SJSA1 (cell line): ENCODE results near the gene TMEFF1. TPM values are rescaled to one million over a fixed set of nuclear protein-coding genes. Genes with fewer than 3 reads are reported as not detected.
"Not testable (repeated sequence)": the region's sequence is repeated elsewhere in the genome, so short reads cannot be mapped to it uniquely, and the experiment has no call there.

ENCODE experiments used
- DNase-seq, 2 experiments: peaks; one replicate each; pipeline ENCODE4 v3.0.0-alpha.2; 2015 to 2020; ENCODE audit warnings: low spot score in 2 of 2, low read depth in 1 of 2
- H3K27ac ChIP-seq: fragments of 250-450 bp; sonication (Bioruptor Pico); 2 replicates; pipeline ENCODE4 v1.5.1; 2020; ENCODE audit warnings: mild to moderate bottlenecking, moderate library complexity
- H3K27me3 ChIP-seq: fragments of 250-450 bp; sonication (Bioruptor Pico); replicated peaks from 2 replicates; pipeline ENCODE4 v1.5.1; 2020; ENCODE audit warnings: mild to moderate bottlenecking, moderate library complexity
- H3K36me3 ChIP-seq: fragments of 250-450 bp; sonication (Bioruptor Pico); 2 replicates; pipeline ENCODE4 v1.5.1; 2020; ENCODE audit warnings: mild to moderate bottlenecking
- H3K4me1 ChIP-seq: fragments of 250-450 bp; sonication (Bioruptor Pico); replicated peaks from 2 replicates; pipeline ENCODE4 v1.6.1; 2021; ENCODE audit warnings: mild to moderate bottlenecking
- H3K4me3 ChIP-seq: fragments of 250-450 bp; sonication (Bioruptor Pico); 2 replicates; pipeline ENCODE4 v1.5.1; 2020; ENCODE audit warnings: mild to moderate bottlenecking
- H3K9me3 ChIP-seq: fragments of 250-450 bp; sonication (Bioruptor Pico); replicated peaks from 2 replicates; pipeline ENCODE4 v1.5.1; 2020; ENCODE audit warnings: mild to moderate bottlenecking
- total RNA-seq: library from RNA; depleted of rRNA; stranded (reverse); fragments of >200 nt; shearing (Covaris generic); gene quantifications from 2 replicates; pipeline ENCODE4 v1.2.3, GENCODE V29; 2014

TMEFF1 gene
- total RNA-seq, 1 experiment from 2014 or later = 9.3 TPM

- no peaks in the 10 kb centered on the region for H3K4me1 ChIP-seq
- DNase-seq = no peak
- no peaks in the 10 kb centered on the region for H3K36me3 ChIP-seq
Measured at GRCh38 chr9:100486479-100487176, 13.7 kb downstream of the TMEFF1 start.

DNA sequence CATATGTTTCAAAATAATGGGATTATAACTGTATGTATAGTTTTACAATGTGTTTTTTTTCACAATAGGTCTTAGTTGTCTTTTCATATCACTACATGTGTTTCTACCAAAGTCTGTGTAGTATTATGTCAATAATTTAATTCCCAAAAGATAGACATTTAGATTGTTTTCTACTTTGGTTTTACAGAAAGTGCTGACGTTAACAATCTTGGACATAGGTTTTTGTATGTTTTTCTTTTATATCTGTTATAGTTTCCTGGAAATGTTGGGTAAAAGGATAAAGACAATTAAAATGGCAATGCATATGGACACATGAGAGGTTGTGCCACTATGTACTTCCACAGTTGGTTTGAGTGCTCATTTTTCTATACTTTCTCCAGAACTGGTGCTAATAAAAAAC, 15.2 kb downstream of the TMEFF1 start:
- 0 out of 2 replicates have a peak, but pooled peaks cover 3% of the 10 kb centered on the region for H3K4me1 ChIP-seq
- no peaks in the 10 kb centered on the region for H3K27me3 ChIP-seq
- no peak overlapping the region for H3K4me3 ChIP-seq
- no peaks in the 10 kb centered on the region for H3K9me3 ChIP-seq
- no peaks in the 10 kb centered on the region for H3K36me3 ChIP-seq
- no peak overlapping the region for H3K27ac ChIP-seq
- DNase-seq = no peak

More at GRCh38 chr9:100486479-100487176, 13.7 kb downstream of the TMEFF1 start:
- Histone ChIP-seq H3K27ac (no peak overlapping the region), H3K4me3 (no peak overlapping the region), H3K9me3 (no peaks in the 10 kb centered on the region), H3K27me3 (no peaks in the 10 kb centered on the region)

GRCh38 chr9:100489836-100490235, 16.9 kb downstream of the TMEFF1 start:
- H3K36me3 ChIP-seq = no peaks in the 10 kb centered on the region
- no peaks in the 10 kb centered on the region for H3K9me3 ChIP-seq
- no peak overlapping the region for H3K4me3 ChIP-seq
- no peak overlapping the region for H3K27ac ChIP-seq
- no peaks in the 10 kb centered on the region for H3K27me3 ChIP-seq
- 0 out of 2 replicates have a peak, but pooled peaks cover 3% of the 10 kb centered on the region for H3K4me1 ChIP-seq
- no peak for DNase-seq

DNA sequence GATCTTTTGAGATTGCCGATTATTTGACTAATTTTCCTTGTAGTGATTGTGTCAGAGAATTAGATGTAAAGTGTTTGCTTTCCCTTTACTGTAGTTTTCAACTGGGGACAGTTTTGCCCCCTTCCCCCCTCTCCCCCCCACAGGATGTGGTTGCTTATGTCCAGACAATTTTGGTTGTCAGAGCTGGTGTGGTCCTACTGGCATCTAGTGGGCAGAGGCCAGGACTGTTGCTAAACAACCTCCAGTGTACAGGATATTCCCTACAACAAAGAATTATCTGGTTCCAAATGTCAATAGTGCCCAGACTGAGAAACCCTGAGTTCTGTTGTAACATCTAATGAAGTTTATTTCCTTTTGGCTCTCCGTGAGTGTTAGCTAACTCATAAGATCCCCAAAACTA, 20.0 kb downstream of the TMEFF1 start:
- H3K27ac ChIP-seq = no peak overlapping the region

DNA sequence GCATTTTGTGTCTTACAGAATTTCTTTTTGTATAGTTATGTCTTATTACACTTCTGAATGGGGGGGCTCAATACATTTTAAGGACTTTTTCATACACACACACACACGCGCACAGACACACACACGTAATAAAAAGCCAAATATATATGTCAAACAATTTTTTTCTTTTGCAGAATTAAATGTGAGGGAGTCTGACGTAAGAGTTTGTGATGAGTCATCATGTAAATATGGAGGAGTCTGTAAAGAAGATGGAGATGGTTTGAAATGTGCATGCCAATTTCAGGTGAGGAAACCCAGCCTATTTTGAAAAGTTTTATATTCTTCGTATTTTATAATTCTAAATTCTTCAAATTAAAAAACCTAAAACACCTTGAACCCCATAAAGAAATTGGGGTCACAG, 25.6 kb downstream of the TMEFF1 start:
- H3K36me3 ChIP-seq = no peaks in the 10 kb centered on the region
- DNase-seq = no peak
- no peaks in the 10 kb centered on the region for H3K4me1 ChIP-seq
- H3K27me3 ChIP-seq = no peaks in the 10 kb centered on the region
- H3K4me3 ChIP-seq = no peak overlapping the region
- no peaks in the 10 kb centered on the region for H3K9me3 ChIP-seq
- no peak overlapping the region for H3K27ac ChIP-seq

More for the DNA sequence above, 20.0 kb downstream of the TMEFF1 start:
- no peaks in the 10 kb centered on the region for H3K36me3 ChIP-seq
- H3K4me1 ChIP-seq = 0 out of 2 replicates have a peak, but pooled peaks cover 3% of the 10 kb centered on the region
- H3K9me3 ChIP-seq = no peaks in the 10 kb centered on the region
- peak; percentile 22 to 47 for DNase-seq
- H3K4me3 ChIP-seq = no peak overlapping the region
- H3K27me3 ChIP-seq = no peaks in the 10 kb centered on the region

DNA sequence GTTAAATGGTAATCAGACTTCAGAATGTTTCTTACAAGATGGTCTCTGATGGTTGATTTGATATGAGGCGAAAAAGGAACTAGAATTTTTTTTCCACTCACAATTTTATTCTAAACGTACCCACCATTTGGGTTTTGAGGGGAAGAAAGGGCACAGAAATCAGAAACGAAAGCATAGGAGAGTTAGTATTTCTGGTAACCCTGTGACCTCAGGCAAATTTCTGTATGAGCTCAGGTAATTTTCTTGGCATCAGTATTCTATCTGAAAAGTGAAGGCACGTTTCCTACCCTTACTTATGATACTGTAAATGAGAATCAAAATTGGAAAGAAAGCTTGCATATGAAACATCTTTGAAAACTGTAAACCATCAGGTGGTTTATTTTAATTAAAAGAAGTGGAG, 26.5 kb downstream of the TMEFF1 start:
- Histone ChIP-seq H3K36me3 (no peaks in the 10 kb centered on the region), H3K4me3 (no peak overlapping the region), H3K27ac (no peak overlapping the region), H3K4me1 (no peaks in the 10 kb centered on the region), H3K9me3 (no peaks in the 10 kb centered on the region), H3K27me3 (no peaks in the 10 kb centered on the region)
- no peak for DNase-seq

GRCh38 chr9:100499866-100500265, 26.9 kb downstream of the TMEFF1 start:
- H3K27me3 ChIP-seq = no peaks in the 10 kb centered on the region
- H3K4me1 ChIP-seq = no peaks in the 10 kb centered on the region
- no peaks in the 10 kb centered on the region for H3K36me3 ChIP-seq
- H3K9me3 ChIP-seq = no peaks in the 10 kb centered on the region
- H3K27ac ChIP-seq = no peak overlapping the region
- no peak overlapping the region for H3K4me3 ChIP-seq
- no peak for DNase-seq

DNA sequence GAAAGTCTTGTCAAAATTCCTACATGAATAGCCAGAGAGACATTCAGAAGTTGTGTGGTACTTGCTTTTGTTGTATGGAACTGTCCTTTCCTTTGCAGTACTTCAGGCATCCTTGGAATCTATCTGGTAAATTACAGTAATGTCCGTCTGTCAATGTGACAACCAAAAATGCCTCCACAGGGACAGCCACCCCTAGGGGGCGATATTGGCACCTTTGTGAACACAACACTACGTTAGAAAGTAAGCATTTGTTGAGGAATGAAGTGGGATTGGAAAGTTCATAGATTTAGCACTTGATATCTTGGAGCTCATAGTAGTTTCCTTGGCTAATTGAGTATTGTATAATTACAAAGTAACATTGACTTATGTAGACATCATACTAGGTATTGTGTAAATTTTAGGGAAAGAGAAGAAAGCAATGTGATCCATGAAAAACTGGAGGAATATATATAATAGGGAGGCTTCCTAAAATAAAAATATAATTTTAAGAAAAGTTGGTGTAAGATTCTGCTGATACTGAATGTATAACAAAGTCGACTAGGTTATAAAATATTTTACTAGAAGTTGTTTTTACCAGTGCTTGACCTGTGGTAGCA, 32.7 kb downstream of the TMEFF1 start:
- no peaks in the 10 kb centered on the region for H3K9me3 ChIP-seq
- H3K27ac ChIP-seq = no peak overlapping the region
- H3K36me3 ChIP-seq = no peaks in the 10 kb centered on the region
- H3K4me1 ChIP-seq = no peaks in the 10 kb centered on the region
- H3K4me3 ChIP-seq = no peak overlapping the region
- H3K27me3 ChIP-seq = no peaks in the 10 kb centered on the region
- peak; percentile 33 to 68 for DNase-seq

DNA sequence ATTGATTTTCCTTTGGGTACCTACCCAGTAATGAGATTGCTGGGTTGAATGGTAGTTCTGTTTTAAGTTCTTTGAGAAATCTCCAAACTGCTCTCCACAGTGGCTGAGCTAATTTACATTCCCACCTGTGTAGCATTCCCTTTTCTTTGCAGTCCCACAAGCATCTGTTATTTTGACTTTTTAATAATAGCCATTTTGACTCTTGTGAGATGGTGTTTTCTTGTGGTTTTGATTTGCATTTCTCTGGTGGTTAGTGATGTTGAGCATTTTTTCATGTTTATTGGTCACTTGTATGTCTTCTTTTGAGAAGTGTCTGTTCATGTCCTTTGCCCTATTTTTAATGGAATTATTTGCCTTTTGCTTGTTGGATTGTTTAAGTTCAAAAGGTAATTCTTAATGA, 34.4 kb downstream of the TMEFF1 start:
- not testable (repeated sequence) for H3K27ac ChIP-seq, H3K9me3 ChIP-seq, H3K36me3 ChIP-seq, DNase-seq, H3K4me1 ChIP-seq, H3K27me3 ChIP-seq, H3K4me3 ChIP-seq

- no peaks in the 10 kb centered on the region for H3K36me3 ChIP-seq
- DNase-seq = no peak
- peaks cover 3% of the 10 kb centered on the region; the same call in 1 of the 2 replicates for H3K4me1 ChIP-seq
- no peak overlapping the region for H3K27ac ChIP-seq
- no peaks in the 10 kb centered on the region for H3K27me3 ChIP-seq
- no peaks in the 10 kb centered on the region for H3K9me3 ChIP-seq
- H3K4me3 ChIP-seq = no peak overlapping the region
Measured at GRCh38 chr9:100511205-100511604, 38.3 kb downstream of the TMEFF1 start.

DNA sequence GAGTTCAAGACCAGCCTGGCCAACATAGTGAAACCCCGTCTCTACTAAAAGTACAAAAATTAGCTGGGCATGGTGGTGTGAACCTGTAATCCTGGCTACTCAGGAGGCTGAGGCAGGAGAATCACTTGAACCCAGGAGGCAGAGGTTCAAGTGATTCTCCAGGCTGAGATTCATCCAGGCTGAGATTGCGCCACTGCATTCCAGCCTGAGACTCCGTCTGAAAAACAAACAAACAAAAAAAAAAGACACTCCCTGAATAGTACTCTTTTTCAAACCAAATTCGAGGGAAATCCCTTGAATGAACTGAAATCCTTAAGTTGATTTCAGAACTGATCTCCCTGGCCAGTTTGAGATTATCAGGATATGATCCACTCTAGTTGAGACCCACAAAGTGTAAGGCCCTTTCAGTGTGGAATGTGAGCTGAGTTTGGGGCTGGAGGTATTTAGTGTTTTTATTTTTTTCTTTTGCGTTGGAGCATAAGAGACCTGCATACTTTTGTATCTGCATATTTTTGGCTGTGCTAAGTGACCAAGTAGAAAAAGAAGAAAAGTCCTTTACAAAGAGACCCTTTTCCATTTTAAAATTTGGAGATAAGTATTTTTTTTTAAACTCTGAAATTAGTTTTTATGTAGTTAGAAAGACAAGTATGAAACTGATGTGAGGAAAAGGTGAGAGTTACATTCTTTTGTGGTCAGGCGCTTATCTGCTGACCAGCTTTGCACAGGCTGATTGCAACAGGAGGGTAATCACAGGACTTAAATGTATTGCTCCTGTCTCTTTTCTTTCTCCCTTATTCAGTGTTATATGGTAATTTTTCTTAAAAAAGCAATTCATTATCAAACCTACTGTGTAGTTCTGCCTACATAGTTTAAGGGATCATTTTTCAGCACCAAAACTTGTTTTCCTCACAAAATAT, 42.9 kb downstream of the TMEFF1 start:
- peak in 1 of 2 experiments; percentile 17 for DNase-seq
- H3K4me1 ChIP-seq = peaks cover 3% of the 10 kb centered on the region; the same call in 1 of the 2 replicates
- H3K27ac ChIP-seq = no peak overlapping the region
- H3K4me3 ChIP-seq = no peak overlapping the region
- H3K27me3 ChIP-seq = no peaks in the 10 kb centered on the region
- no peaks in the 10 kb centered on the region for H3K9me3 ChIP-seq
- H3K36me3 ChIP-seq = no peaks in the 10 kb centered on the region

DNA sequence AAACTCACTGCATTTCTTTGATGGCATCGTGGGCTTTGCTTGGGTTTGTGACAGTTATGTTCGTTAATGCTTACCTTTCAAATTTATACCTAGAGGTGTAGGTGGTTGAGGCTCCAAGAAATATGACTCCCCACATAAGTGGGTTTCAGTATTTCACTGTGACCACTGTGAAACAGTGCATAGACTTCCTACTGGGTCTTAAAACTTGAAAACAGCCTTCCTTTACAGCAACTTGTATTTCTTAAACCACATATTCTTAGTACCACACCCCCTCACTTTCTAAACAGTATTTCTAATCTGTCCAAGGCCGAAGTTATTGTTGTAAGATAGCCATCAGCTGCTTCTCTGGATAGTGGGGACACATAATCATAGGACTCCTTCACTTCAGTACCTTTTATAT, 48.3 kb downstream of the TMEFF1 start:
- H3K4me3 ChIP-seq = no peak overlapping the region
- no peaks in the 10 kb centered on the region for H3K9me3 ChIP-seq
- H3K27ac ChIP-seq = no peak overlapping the region
- no peaks in the 10 kb centered on the region for H3K36me3 ChIP-seq
- no peaks in the 10 kb centered on the region for H3K4me1 ChIP-seq
- no peaks in the 10 kb centered on the region for H3K27me3 ChIP-seq
- DNase-seq = no peak

GRCh38 chr9:100525563-100525962, 52.6 kb downstream of the TMEFF1 start:
- Histone ChIP-seq H3K9me3 (no peaks in the 10 kb centered on the region), H3K27me3 (no peaks in the 10 kb centered on the region), H3K4me1 (no peaks in the 10 kb centered on the region), H3K27ac (no peak overlapping the region), H3K36me3 (no peaks in the 10 kb centered on the region), H3K4me3 (no peak overlapping the region)
- no peak for DNase-seq
